Measurements from ENCODE around the gene RAMAC.
"Not testable (repeated sequence)": the region's sequence is repeated elsewhere in the genome, so short reads cannot be mapped to it uniquely, and the experiment has no call there.

The RAMAC gene

GRCh38 chr15:82968066-82968465, 17.9 kb upstream of the RAMAC start:
- peak; percentile 49 for DNase-seq (ENCODE audit: low spot score)

- DNase-seq (ENCODE audit: low spot score): no peak
Measured at GRCh38 chr15:82969353-82969752, 16.7 kb upstream of the RAMAC start.

- no peak for DNase-seq (ENCODE audit: low spot score)
Measured at GRCh38 chr15:82970078-82970686, 15.8 kb upstream of the RAMAC start.

GRCh38 chr15:82970696-82971095, 15.3 kb upstream of the RAMAC start:
- DNase-seq (ENCODE audit: low spot score): no peak

- no peak for DNase-seq (ENCODE audit: low spot score)
Measured at GRCh38 chr15:82971218-82971984, 14.6 kb upstream of the RAMAC start.

- no peak for DNase-seq (ENCODE audit: low spot score)
Measured at GRCh38 chr15:82972990-82973389, 13.0 kb upstream of the RAMAC start.

GRCh38 chr15:82977076-82977475, 8.9 kb upstream of the RAMAC start:
- DNase-seq (ENCODE audit: low spot score): no peak

- DNase-seq (ENCODE audit: low spot score): no peak
Measured at GRCh38 chr15:82978438-82978837, 7.6 kb upstream of the RAMAC start.

- no peak for DNase-seq (ENCODE audit: low spot score)
Measured at GRCh38 chr15:82979726-82980125, 6.3 kb upstream of the RAMAC start.

GRCh38 chr15:82980981-82981380, 5.0 kb upstream of the RAMAC start:
- no peak for DNase-seq (ENCODE audit: low spot score)

GRCh38 chr15:82986442-82986780, 401 bp downstream of the RAMAC start:
- no peak for DNase-seq (ENCODE audit: low spot score)

GRCh38 chr15:82992436-82992998, 6.5 kb downstream of the RAMAC start:
- DNase-seq (ENCODE audit: low spot score): no peak

- DNase-seq (ENCODE audit: low spot score): no peak
Measured at GRCh38 chr15:82993144-82993543, 7.1 kb downstream of the RAMAC start.

- no peak for DNase-seq (ENCODE audit: low spot score)
Measured at GRCh38 chr15:82995076-82995475, 9.1 kb downstream of the RAMAC start.

GRCh38 chr15:82995938-82996337, 9.9 kb downstream of the RAMAC start:
- no peak for DNase-seq (ENCODE audit: low spot score)

GRCh38 chr15:82999426-82999825, 13.4 kb downstream of the RAMAC start:
- no peak for DNase-seq (ENCODE audit: low spot score)

GRCh38 chr15:82999905-83000671, 14.1 kb downstream of the RAMAC start:
- DNase-seq (ENCODE audit: low spot score): peak; percentile 68

- not testable (repeated sequence) for DNase-seq (ENCODE audit: low spot score)
Measured at GRCh38 chr15:83000672-83001031, 14.6 kb downstream of the RAMAC start.

GRCh38 chr15:83010709-83011270, 24.8 kb downstream of the RAMAC start:
- DNase-seq (ENCODE audit: low spot score): peak; percentile 88

- DNase-seq (ENCODE audit: low spot score): peak; percentile 98
Measured at GRCh38 chr15:83011271-83012075, 25.5 kb downstream of the RAMAC start, which contains the start of gene C15orf40. Gene C15orf40 (minus strand): TSS chr15:83011639. CDS start chr15:83011607, 32 bp downstream.

- peak; percentile 69 for DNase-seq (ENCODE audit: low spot score)
Measured at GRCh38 chr15:83012076-83012426, 26.0 kb downstream of the RAMAC start.

GRCh38 chr15:83012636-83013035, 26.6 kb downstream of the RAMAC start:
- no peak for DNase-seq (ENCODE audit: low spot score)

All from GM03348 (cell line).